SK-N-SH treated with all-trans-retinoic acid at 6 μM for 48 hours (cell line): ENCODE data around the gene FGFRL1.
A peak's percentile ranks its signal among the peaks of the same experiment; 100 is the strongest.

ENCODE experiments used
- ATAC-seq: fragments of 200-7000 bp; cut with Tn5 transposase; 3 replicates; pipeline ENCODE4 v1.9.1; 2020; ENCODE audit warnings: mild to moderate bottlenecking, moderate library complexity
- ARNTL ChIP-seq: fragments of 450-650 bp; formaldehyde crosslinking; IDR thresholded peaks from 2 replicates; pipeline ENCODE4 v1.5.0; 2020; ENCODE audit warnings: low read depth, mild to moderate bottlenecking, moderate library complexity, borderline replicate concordance
- BACH2 ChIP-seq: fragments of 250-450 bp; sonication (Bioruptor Pico); IDR thresholded peaks from 2 replicates; pipeline ENCODE4 v1.9.0; 2021; ENCODE audit warnings: mild to moderate bottlenecking, borderline replicate concordance
- CREB5 ChIP-seq: fragments of 250-450 bp; sonication (Bioruptor Pico); IDR thresholded peaks from 2 replicates; pipeline ENCODE4 v1.5.1; 2020; ENCODE audit warnings: low read depth, mild to moderate bottlenecking, moderate library complexity
- CSDC2 ChIP-seq: fragments of 250-450 bp; sonication (Bioruptor Pico); IDR thresholded peaks from 2 replicates; pipeline ENCODE4 v1.5.0; 2020; ENCODE audit warnings: mild to moderate bottlenecking, moderate library complexity
- ESRRG ChIP-seq: fragments of 250-450 bp; sonication (Bioruptor Pico); IDR thresholded peaks from 2 replicates; pipeline ENCODE4 v1.6.1; 2021; ENCODE audit warnings: mild to moderate bottlenecking
- GLIS3 ChIP-seq: fragments of 250-450 bp; sonication (Bioruptor Pico); IDR thresholded peaks from 2 replicates; pipeline ENCODE4 v1.5.0; 2020; ENCODE audit warnings: mild to moderate bottlenecking, moderate library complexity
- ISL1 ChIP-seq: fragments of 250-450 bp; sonication (Bioruptor Pico); IDR thresholded peaks from 2 replicates; pipeline ENCODE4 v2.1.2; 2022; ENCODE audit warnings: mild to moderate bottlenecking, moderate library complexity
- PATZ1 ChIP-seq: fragments of 250-450 bp; sonication (Bioruptor Pico); IDR thresholded peaks from 2 replicates; pipeline ENCODE4 v1.8.0; 2020; ENCODE audit warnings: mild to moderate bottlenecking, moderate library complexity, borderline replicate concordance
- POU6F1 ChIP-seq: fragments of 250-450 bp; sonication (Bioruptor Pico); IDR thresholded peaks from 2 replicates; pipeline ENCODE4 v1.8.0; 2021; ENCODE audit warnings: low read depth, mild to moderate bottlenecking, moderate library complexity, borderline replicate concordance
- PPARA ChIP-seq: fragments of 250-450 bp; sonication (Bioruptor Pico); IDR thresholded peaks from 2 replicates; pipeline ENCODE4 v1.5.0; 2020; ENCODE audit warnings: mild to moderate bottlenecking, borderline replicate concordance
- RARB ChIP-seq: fragments of 250-450 bp; sonication (Bioruptor Pico); IDR thresholded peaks from 2 replicates; pipeline ENCODE4 v1.8.0; 2021; ENCODE audit warnings: mild to moderate bottlenecking, moderate library complexity
- SNAI2 ChIP-seq: fragments of 250-450 bp; sonication (Bioruptor Pico); IDR thresholded peaks from 2 replicates; pipeline ENCODE4 v1.5.0; 2020; ENCODE audit warnings: mild to moderate bottlenecking, moderate library complexity
- TOX ChIP-seq: fragments of 250-450 bp; sonication (Bioruptor Pico); IDR thresholded peaks from 2 replicates; pipeline ENCODE4 v1.8.0; 2021; ENCODE audit warnings: mild to moderate bottlenecking, moderate library complexity, borderline replicate concordance
- TSHZ2 ChIP-seq: fragments of 250-450 bp; sonication (Bioruptor Pico); IDR thresholded peaks from 2 replicates; pipeline ENCODE4 v1.5.0; 2020; ENCODE audit warnings: mild to moderate bottlenecking, moderate library complexity
- ZC3H10 ChIP-seq: fragments of 250-450 bp; sonication (Bioruptor Pico); IDR thresholded peaks from 2 replicates; pipeline ENCODE4 v1.5.1; 2021; ENCODE audit warnings: mild to moderate bottlenecking, moderate library complexity
- ZFP3 ChIP-seq: fragments of 250-450 bp; sonication (Bioruptor Pico); IDR thresholded peaks from 2 replicates; pipeline ENCODE4 v1.5.0; 2020; ENCODE audit warnings: mild to moderate bottlenecking, moderate library complexity
- ZFP30 ChIP-seq: fragments of 450-650 bp; formaldehyde crosslinking; IDR thresholded peaks from 2 replicates; pipeline ENCODE4 v1.5.0; 2022; ENCODE audit warnings: mild to moderate bottlenecking, moderate library complexity
- ZNF70 ChIP-seq: fragments of 450-650 bp; formaldehyde crosslinking; IDR thresholded peaks from 2 replicates; pipeline ENCODE4 v1.5.0; 2020; ENCODE audit warnings: mild to moderate bottlenecking, moderate library complexity

FGFRL1 gene

GRCh38 chr4:1038948-1039492 lies 27.6 kb downstream of the FGFRL1 start (continued):
- no peak for TF ChIP-seq CREB5 (CRISPR knock-in tag)
- TF ChIP-seq TSHZ2 (CRISPR knock-in tag): no peak
- TF ChIP-seq CSDC2 (CRISPR knock-in tag): no peak
- no peak for TF ChIP-seq ESRRG (CRISPR knock-in tag)
- TF ChIP-seq ZNF70 (CRISPR knock-in tag): no peak
- TF ChIP-seq ZFP3 (CRISPR knock-in tag): no peak
- TF ChIP-seq ZFP30: no peak
- no peak for TF ChIP-seq RARB
- no peak for TF ChIP-seq ARNTL (CRISPR knock-in tag)
- no peak for TF ChIP-seq PPARA (CRISPR knock-in tag)

GRCh38 chr4:1039493-1040343 lies 28.3 kb downstream of the FGFRL1 start:
- TF ChIP-seq GLIS3 (no peak), PPARA (CRISPR knock-in tag) (no peak), ESRRG (CRISPR knock-in tag) (no peak), BACH2 (CRISPR knock-in tag) (no peak), TSHZ2 (CRISPR knock-in tag) (no peak), TOX (CRISPR knock-in tag) (no peak), ISL1 (CRISPR knock-in tag) (no peak), POU6F1 (no peak), CREB5 (CRISPR knock-in tag) (no peak), PATZ1 (CRISPR knock-in tag) (no peak), ZC3H10 (no peak), SNAI2 (no peak), CSDC2 (CRISPR knock-in tag) (no peak), ZNF70 (CRISPR knock-in tag) (no peak), ZFP30 (no peak), ARNTL (CRISPR knock-in tag) (no peak)
- peak; percentile 23; the same call in 1 of the 3 replicates for ATAC-seq
